Activated T-cell treated with anti-CD3 and anti-CD28 coated beads, Interleukin-2, amount 50 U/mL, for 1 hour (primary cell): ENCODE measurements around the gene TECRL.

Experiments used
- DNase-seq: peaks from one replicate; pipeline ENCODE4 v3.0.0-alpha.2; 2020

The TECRL gene, protein sequence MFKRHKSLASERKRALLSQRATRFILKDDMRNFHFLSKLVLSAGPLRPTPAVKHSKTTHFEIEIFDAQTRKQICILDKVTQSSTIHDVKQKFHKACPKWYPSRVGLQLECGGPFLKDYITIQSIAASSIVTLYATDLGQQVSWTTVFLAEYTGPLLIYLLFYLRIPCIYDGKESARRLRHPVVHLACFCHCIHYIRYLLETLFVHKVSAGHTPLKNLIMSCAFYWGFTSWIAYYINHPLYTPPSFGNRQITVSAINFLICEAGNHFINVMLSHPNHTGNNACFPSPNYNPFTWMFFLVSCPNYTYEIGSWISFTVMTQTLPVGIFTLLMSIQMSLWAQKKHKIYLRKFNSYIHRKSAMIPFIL

GRCh38 chr4:64409300-64409699 is at the start of gene TECRL:
Gene TECRL (minus strand): TSS chr4:64409450. CDS start chr4:64409351, 99 bp downstream.
- no peak for DNase-seq

DNA sequence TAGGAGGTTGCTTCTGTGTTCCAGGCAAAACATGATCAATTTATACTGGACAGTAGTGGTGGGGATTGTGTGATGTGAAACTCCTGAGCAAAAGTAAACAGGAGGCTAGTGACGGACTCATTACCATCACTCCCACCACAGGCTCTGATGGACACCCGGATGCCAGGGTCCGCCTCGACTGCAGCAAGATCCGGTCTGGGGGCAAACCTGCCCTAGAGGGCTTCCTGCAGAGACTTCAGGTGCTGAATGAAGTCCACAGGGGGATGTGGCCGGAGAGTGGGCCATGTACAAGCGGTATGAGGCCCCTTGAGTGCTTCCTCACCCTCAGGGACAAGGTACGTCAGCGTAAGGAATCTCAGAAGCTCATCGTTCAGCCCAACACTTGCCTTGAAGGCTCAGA is 23.4 kb upstream of the TECRL start:
- no peak for DNase-seq

DNA sequence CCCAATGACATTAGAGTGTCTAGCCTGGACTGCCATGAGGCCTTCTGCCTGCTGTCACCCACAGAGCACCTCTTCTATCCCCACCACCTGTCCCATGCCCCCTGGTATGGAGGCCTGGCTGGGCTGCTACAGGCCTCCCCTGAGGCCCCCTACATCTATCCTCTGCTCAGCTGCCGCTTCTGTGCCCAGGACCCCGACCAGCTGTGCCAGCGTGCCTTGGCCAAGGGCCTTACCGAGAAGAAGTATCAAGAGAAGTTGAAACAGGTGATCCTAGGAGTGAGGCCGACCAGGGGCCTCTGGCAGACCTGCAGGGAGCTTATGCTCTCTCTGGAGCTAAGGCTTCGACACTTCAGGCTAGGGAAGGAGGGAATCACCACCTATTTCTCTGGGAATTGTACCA is 21.7 kb upstream of the TECRL start:
- DNase-seq: no peak

DNA sequence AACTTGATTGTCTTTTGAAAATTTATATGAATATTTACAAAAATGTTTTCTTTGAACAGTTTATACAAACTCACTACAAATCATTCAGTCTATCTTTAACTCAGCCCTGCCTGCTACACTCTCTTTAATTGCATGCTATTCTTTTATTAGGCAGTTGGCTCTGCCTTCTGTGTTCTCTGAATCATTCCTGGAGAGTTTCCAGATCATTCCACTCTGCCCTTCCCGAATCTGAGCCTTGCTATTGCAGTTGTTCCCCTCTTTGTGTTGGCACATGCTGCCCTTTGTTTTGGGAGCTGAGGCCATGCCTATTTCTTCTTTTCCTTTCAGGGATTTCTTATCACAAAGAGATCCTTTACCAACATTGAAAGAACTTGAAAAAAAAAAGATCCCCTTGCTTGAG is 8.7 kb upstream of the TECRL start:
- DNase-seq: no peak

GRCh38 chr4:64407000-64407399 is 2.2 kb downstream of the TECRL start:
- no peak for DNase-seq

DNA sequence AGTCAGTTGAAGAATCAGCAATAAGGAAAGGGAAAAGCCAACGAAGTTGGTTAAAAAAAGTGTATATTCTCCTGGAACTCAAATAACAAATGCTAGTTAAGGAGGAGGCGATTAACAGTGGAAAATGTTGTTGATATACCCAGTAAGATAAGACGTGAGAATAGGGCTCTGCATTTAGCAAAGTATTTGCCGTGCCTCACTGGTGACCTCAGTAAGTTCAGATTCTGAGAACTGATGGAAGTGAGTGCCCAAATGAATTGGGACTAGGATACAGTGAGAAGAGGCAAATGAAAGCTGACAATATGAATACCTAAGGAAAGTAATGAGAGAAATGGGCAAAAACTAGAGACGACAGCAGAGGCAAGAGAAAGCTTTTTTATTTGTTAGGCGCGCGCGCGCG is 3.5 kb downstream of the TECRL start:
- no peak for DNase-seq

DNA sequence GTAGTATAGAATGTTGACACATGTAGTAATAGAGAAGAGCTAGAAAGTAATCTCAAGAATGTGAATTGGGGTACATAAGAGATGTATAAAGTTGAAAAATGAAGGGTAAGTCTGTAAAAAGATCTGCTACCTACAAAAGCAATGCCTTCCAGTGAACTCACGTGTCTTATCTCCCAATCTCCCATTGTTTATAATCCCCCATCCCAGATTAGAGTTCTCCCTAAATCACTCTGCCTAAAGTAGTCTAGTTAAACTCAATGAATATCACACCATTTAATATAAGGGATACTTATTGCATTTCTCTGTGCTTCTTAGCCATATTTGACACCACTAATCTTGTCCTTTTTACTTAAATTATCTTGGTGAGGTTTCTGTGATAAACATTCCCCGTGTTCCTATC is 6.6 kb downstream of the TECRL start:
- DNase-seq: no peak

GRCh38 chr4:64399313-64400109 is 9.7 kb downstream of the TECRL start:
- DNase-seq: no peak

DNA sequence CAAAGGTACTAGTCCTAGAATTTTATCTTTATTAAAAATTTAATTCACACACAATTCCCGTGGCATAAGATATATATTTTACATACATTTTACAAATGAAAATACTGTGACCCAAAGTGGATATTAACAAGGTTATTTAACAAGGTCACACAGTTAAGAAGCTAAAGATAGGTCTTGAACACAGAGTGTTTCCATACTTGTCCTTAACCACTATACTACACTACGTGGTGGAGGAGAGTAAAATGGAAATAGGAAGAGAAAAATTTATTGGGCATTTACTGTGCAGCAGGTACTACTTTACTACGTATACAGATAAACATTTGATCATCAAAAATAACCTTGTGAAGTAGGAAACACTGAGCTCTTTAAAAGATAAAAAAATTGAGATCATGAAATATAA is 14.8 kb downstream of the TECRL start:
- DNase-seq: no peak

GRCh38 chr4:64388252-64388651 is 21.0 kb downstream of the TECRL start:
- DNase-seq: no peak

DNA sequence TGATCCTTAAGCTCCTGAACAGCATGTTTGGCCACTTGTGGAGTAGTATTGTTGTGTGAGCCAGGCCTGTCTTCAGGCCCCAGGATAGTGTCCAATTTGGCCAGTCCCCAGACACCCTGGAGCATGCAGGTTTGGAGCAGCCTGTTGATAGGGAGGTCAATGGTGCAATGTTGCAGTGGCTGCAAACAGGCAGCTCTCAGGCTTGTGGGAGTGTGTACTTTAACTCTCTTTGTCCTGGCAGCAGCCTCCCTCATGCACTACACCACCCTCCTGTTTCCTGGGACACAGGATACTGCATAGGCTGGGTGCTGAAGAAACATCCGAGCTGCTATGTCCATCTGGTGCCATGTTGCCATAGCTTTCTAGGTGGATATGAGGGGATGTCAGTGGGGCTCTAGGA is 24.0 kb downstream of the TECRL start:
- no peak for DNase-seq

GRCh38 chr4:64384237-64385203 is 24.7 kb downstream of the TECRL start:
- DNase-seq: no peak

- DNase-seq: no peak
Measured at GRCh38 chr4:64368741-64369140, 40.5 kb downstream of the TECRL start.

- DNase-seq: no peak
Measured at GRCh38 chr4:64361399-64361740, 47.9 kb downstream of the TECRL start.

DNA sequence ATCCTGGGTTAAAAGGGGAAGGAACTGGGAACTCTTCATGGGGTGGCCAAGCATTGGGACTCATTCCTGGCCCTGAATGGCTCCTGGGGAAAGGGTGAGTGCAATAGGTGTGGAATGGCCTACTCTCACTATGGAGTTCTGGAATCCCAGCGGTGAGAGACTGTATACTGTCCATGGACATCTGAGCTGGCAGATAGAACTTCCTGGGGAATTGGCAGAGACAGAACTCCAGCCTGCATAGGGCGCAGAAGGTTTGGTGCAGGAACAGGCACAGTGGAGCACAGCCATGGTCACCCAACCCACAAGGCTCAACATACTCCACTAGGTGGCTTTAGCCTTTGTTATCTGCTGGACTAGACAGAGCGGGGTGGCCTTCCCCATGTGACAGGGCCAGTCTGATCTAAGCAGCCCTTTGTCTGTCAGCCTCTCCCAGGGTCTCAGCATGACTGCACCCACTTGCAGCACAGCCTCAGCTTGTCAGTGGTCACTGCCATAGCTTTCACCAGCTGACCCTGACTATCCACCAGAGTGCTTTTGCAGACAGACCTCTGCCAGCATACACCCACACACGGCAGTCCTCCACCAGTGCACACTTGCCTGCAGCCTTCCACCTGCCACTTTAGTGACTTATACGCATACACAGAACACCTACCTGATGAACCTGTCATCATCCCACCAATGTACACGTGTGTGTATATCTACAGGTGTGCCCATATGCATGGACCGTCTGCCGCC is 48.4 kb downstream of the TECRL start:
- DNase-seq: no peak

GRCh38 chr4:64359489-64359888 is 49.8 kb downstream of the TECRL start:
- no peak for DNase-seq

DNA sequence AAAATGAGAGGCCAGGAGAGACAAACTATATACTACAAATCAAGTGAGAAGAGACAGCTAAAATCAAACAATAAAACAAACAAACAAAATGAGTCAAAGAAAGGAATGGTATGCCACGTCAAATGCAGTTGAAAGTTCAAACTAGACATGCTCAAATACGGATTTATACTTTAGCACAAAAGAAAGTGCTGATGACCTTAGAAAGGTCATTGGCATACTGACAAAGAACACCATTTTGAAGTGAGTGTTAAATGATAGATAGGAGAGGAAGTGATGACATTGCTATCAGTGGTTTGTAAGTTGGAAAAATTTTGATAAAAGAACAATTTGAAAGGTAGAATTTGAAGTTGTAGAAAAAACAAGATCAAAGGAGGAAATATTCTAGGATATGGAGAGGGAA is 55.3 kb downstream of the TECRL start:
- DNase-seq: no peak

- DNase-seq: no peak
Measured at GRCh38 chr4:64341711-64342110, 67.5 kb downstream of the TECRL start.

DNA sequence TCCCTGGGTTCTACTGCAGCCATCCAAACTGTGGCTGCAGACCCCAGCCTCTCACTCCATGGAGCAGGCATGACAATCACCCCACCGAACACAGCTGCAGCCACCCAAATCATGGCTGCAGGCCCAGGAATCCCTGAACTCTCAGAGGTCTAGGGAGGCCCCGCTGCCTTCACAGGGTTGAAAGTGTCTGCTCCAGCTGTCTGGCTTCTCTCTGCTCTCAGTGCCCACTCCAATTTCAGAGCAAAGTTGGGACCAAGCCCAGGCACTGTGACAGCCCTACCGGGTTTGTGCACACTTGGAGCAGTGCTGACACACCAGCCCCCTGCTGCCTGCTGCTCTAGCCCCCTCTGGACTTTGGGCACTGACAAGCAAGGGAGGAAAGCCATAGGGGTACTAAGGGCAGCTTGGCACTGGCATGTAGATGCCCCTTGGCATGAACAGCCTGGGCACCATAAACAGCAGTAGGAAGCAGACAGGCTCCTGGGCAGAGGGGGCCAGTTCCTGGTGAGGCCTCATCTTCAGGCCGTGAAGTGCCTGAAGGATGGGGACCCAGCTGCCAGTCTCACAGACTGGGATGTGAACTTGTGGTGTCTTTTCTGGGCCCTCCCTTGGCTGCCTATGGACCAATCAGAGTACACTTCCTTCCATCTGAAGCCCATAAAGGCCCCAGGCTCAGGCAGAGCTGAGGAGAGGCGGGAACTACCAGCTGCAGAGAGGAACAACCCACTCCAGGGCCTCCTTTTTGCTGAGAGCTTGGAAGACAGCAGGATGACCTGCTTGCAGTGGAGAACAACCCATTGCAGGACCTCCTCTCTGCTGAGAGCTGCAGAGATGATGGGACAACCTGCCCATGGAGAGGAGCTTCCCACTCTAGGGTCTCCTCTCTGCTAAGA is 68.8 kb downstream of the TECRL start:
- no peak for DNase-seq

GRCh38 chr4:64334964-64335363 is 74.3 kb downstream of the TECRL start:
- no peak for DNase-seq

DNA sequence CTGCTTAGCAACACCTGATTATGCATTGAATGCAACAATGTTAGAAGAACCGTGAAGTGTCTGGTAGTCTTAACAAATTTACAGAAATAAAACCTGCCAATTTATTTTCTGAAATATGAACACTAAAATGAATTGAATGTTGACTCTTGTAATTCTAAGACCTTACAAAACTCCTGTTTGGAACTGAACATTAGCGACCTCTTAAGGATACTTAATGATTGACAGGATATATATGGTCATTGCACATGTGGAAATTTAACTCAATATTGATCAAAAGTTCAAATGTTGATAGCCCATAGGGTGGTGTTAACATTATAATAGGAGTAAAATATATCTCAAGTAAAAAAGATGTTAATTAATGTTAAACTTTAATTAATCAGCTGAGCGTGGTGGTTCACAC is 79.1 kb downstream of the TECRL start:
- DNase-seq: no peak

GRCh38 chr4:64327237-64327636 is 82.0 kb downstream of the TECRL start:
- DNase-seq: no peak
